Forelimb muscle (tissue), 1 donor: ENCODE measurements around the gene ZNF558. TPM values are rescaled to one million over a fixed set of nuclear protein-coding genes. Genes with fewer than 3 reads are reported as not detected.

ENCODE experiments used
- DNase-seq: peaks from one replicate; pipeline ENCODE4 v3.0.0-alpha.2; 2013; ENCODE audit warnings: low read depth
- polyA plus RNA-seq: library from polyadenylated mRNA; unstranded; fragments of 120-200 nt; gene quantifications from one replicate; pipeline ENCODE4 v1.2.1, GENCODE V29; 2013; ENCODE audit not compliant: insufficient read length

Gene ZNF558
- polyA plus RNA-seq = 20.6 TPM

DNA sequence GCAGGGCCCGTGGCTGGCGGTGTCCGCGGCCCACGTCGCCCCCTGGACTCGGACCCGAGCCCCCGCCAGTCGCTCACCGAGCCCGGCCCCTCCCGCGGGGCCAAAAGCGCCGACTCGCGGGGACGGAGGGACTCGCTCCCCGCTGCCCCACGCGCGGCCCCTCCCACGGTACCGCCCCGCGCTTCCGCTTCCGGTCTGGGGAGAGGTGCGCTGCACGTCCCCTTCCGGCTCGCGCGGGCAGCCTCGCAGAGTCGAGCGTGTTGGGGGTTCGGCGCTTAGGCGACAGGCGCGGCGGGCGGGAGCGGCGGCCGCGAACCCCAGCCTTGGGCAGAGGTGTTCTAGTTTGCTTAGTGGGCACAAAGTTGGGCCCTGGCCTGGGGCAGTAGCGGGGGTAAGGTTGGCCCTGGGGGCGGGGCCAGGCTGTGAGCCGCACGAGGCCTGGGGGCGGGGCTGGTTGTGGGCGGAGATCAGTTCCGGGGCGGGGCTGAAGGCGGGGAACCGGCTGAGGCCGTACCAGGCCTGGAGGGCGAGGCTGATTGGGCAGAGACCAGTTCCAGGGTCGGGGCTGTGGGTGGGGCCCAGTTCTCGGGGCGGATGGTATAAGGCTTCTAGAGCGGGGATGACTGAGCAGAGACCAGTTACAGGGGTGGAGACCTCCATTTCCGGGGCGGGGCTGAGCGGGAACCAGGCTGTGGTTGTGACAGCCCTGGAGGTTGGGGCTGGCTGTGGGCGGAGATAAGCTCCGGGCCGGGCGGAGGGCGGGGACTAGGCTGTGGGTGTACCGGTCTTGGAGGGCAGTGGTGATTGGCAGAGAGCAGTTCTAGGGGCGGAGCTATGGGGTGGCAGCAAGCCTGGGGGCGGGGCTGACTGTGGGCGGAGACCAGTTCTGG lies at the start of gene ZNF558, which contains the start of gene MBD3L1:
TSS of gene ZNF558 (minus strand) at position 173 of the 890 bp plus-strand sequence. CDS start 9,645 bp downstream, outside the sequence.
TSS of gene MBD3L1 (plus strand) at position 246 of the 890 bp plus-strand sequence. CDS start 10,302 bp downstream, outside the sequence.
- peak; percentile 68 for DNase-seq

DNA sequence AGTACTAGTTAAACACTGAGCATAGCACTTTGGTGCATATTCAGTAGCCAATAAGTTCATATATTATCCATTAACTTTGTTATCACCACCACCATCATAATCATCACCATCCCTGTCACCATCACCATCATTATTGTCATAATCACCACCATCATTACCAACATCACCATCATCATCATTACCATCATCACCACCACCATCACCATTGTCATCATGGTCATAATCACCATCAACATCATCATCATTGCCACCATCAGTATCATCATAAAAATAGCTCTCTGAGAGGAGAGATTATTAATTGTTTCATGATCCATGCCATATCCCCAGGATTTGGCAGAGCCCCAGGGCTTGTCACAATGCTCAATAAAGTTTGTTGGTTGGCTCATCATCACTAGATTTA lies 49.4 kb upstream of the ZNF558 start:
- DNase-seq = no peak

DNA sequence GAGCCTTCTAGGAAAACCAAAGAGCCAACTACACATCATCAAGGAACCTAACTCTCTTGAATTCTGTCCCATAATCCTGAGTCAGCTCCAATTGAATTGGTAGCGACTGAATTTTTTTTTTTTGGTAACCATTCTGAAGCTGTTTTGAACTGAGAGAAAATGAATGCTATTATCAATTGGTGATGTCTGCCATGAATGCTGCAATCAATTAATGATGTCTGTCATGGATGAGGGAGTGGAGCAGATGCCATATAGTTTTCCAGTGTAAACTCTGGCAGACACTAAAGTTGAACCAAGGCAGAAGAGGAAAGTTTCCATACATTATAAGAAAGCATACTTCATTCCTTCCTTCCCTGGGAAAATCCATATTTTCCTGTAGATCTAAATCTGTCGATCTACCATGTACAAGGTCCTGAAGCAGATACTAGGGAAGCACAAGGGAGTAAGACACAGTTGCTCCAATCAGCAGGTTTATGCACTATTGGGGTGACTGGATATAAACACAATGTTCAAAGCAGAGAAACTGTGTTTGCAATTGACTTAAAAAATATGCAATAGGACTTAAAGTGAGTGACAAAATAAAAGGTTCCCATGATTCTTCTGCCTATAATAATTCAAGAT lies 48.9 kb upstream of the ZNF558 start:
- no peak for DNase-seq

DNA sequence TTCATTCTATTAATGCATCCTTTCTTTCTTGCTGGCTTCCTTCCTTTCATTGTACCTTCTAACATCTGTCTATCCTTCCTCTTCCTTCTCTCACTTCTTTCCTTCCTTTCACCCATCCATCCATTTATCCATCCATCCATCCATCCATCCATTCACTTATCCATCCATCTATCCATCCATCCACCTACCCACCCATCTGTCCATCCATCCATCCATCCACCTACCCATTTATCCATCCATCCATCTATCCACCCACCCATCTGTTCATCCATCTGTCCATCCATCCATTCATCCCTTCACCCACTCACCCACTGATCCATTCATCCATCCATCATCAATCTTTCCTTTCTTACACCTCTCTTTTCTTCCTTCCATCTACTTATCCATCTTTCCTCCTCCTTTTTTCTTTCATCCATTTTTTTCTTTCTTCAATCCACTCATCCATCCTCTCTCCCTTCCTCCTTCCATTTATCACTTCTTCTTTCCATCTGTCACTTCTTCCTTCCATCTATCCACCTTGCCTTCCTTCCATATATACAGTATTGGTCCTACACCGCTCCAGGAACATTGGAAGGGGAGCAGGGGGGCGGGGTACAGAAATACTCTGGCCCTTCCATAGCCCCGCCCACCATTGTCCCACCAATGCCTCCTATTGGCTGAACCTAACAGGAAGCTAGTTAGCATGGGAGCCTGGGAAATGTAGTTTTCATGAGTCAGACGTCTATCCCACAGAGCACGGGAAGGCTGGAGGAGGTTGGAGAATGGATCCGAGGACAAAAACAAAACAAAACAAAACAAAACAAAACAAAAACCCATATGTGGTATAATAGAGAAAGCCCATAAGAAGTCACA lies 46.0 kb upstream of the ZNF558 start:
- DNase-seq = no peak

DNA sequence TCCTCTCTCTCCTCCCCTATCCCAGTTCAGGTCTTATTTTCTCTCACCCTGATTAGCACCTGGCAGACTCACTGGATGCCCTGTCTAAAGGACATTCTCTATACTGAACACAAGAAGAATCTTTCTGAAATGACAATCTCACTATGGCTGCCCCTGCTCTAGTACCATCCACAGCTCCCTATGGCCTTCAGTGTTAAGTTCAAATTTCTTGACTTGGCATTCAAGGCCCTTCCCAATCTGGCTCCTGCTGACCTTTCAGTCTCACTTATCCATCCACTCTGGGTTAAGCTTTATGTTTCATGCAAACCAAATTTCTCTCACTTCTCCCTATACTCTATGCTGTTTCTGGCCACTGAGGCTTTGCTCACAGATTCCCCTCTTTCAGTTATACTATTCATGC lies 34.2 kb upstream of the ZNF558 start:
- no peak for DNase-seq

DNA sequence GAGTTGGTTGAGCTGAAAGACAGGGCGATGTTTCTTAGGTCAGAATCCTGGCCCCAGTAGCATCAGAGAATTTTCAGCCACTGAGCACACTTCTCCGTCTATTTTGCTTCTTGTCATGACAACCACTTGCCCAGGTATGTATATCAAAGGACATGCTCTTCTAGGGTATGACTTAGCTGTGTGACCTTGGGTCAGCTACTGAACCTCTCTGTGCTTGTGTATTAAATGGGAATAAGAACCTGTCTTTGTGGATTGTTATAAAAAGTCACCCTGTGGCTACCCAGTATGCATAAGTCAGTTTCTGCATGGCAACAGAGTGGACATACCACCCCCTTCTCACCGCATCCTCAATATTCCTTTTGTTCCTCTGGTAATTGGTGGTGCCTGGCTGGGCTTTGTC lies 26.2 kb upstream of the ZNF558 start:
- no peak for DNase-seq

DNA sequence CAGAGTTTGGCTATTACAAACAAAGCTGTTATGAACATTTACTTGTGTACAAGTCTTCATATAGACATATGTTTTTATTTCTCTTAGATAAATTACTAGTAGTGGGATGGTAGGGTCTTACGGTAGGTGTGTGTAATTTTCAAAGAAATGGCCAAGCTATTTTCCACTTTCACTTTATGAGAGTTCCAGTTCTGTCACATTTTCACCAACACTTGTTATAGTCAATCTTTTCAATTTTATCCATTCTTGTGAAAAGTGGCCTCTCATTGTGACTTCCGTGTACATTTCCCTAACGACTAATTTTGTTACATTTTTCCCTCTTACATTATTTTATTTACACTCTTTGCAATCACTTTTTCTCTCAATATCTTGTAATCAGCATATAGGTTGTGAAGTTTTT lies 18.4 kb upstream of the ZNF558 start:
- no peak for DNase-seq

DNA sequence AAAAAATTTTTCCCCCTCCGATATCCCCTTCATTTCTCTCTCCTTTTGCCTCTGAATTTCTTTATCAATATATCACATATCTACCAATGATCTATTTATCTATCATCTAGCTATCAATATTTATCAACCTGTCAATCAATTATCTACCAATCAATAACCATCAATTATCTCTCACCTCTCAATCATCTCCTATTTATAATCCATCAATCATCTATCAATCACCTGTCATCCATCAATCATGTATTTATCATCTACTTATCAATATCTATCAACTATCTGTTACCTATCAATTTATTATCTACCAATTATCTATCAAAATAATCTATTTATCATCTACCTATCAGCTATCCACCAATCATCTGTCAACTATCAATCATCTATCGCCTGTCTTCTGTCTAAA lies 17.1 kb upstream of the ZNF558 start:
- DNase-seq = no peak

DNA sequence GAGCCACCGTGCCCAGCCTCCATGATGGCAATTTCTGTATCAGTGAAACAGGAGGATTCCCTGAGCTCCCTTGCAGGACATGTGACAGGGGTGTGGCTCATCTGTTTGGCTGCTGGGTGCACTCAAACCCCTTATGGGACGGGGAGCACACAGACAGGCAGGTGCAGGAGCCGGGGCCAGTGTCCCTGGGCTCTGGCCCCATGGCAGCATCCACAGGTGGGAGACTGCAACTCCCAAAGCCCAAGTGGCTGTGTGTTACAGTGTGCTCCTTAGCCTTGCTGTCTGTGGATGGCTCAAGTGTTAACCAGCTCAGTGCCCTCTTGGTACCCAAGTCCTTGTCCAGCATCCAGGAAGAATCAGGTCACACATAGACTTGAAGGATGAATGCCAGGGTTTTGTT lies 14.7 kb upstream of the ZNF558 start:
- no peak for DNase-seq

DNA sequence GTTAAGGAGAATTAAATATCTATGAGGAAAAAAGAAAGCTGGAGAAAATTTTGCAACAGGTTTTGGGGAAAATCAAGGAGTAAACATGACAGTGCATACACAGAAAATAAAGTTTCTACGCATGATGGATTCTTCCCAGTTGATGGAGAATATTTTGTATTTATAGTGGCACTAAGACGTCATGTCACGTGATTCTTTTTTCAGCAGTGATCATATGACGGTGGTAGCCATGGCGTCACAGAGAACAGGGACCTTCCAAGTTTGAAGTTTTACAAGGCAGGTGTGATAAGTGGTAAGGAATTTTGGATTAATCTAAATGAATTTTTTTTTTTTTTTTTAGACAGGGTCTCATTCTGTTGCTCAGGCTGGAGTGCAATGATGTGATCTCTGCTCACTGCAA lies 8.6 kb upstream of the ZNF558 start:
- no peak for DNase-seq

DNA sequence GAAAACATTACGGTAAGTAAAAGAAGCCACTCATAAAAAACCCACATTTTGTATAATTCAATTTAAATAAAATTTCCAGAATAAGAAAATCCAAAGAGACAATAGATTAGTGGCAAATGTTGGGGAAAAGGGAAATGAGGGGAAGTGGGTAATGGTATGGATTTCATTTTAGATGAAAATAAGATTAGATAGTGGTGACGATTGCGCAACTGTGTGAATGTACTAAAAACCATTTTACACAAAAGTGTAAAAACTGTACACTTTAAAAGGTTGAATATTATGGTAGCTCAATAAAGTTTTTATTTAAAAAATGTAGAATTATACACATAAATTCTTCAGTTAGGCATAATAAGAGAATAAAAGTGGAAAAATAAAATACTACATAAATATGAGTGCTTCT lies 3.8 kb upstream of the ZNF558 start:
- no peak for DNase-seq

DNA sequence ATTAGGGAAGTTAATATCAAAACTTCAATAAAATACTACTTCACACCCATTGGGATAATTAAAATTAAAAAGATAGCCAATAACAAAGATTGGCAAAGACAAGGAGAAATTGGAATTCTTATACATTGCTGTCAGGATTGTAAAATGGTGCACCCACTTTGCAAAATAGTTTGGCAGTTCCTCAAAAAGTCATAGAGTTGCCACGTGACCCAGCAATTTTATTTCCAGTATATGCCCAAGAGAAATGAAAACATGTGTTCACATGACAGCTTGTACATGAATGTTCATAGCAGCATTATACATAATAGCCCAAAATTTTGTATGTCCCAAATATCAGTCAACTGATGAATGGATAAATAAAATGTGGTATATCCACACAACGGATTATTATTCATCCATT lies 3.3 kb upstream of the ZNF558 start:
- DNase-seq = no peak

DNA sequence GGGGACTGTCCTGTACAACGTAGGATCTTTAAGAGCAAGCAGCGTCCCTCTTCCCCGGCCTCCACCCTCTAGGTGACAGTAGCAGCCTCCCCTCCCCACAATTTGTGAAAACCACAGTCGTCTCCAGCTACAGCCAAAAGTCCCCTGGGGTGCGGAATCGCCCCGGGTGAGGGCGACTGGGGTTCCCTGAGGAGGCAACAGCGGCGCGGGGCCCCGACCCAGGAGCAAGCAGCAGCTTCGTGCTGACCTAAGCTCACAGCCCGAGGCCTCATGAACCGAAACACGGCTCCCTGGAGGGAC lies 322 bp downstream of the ZNF558 start:
- DNase-seq = no peak

DNA sequence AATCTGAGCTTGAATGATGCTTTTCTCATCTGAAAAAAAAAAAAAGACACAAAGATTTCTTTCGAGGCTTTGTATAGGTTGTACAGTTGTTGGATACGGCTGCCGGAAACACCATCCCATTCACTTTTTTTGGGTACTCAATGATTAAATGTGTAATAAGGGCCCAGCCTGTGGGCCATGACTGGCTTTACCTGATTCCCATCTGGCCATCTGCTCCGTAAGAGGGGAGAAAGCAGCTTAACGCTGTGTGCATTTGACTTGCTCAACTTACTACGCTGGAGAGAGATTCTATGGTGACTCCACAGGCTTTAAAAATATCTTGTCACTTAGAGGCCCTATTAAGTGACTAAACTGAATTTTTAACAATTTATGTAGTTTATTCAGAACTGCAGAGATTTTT lies 731 bp downstream of the ZNF558 start:
- DNase-seq = no peak

DNA sequence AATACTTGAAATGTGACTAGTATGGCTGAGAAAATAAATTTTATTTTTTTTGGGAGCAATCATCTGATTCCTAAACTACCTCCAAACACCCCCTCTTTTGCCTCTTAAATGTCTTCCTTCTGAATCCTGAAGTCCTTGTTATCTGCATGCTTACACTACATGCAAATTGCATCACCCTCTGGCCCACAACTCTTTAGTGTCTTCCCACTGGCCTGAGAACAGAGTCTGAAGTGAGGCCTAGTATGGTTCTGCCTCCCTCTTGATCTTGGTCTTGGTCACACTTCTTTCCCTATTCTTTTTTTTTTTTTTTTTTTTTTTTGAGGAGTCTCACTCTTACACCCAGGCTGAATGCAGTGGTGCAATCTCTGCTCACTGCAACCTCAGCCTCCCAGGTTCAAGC lies 4.8 kb downstream of the ZNF558 start:
- no peak for DNase-seq

DNA sequence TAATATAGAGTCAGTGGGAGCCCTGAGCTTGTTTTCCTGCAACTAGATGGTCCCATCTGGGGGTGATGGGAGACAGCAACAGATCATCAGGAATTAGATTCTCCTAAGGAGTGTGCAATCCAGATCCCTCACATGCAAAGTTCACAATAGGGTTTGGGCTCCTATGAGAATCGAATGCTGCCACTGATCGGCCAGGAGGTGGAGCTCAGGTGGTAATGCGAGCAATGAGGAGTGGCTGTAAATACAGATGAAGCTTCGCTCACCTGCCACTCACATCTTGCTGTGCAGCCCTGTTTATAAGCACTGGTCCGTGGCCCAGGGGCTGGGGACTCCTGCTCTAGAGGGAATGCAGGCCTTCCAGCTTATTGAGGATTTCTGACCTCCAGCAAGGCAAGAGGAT lies 5.7 kb downstream of the ZNF558 start:
- DNase-seq = no peak

DNA sequence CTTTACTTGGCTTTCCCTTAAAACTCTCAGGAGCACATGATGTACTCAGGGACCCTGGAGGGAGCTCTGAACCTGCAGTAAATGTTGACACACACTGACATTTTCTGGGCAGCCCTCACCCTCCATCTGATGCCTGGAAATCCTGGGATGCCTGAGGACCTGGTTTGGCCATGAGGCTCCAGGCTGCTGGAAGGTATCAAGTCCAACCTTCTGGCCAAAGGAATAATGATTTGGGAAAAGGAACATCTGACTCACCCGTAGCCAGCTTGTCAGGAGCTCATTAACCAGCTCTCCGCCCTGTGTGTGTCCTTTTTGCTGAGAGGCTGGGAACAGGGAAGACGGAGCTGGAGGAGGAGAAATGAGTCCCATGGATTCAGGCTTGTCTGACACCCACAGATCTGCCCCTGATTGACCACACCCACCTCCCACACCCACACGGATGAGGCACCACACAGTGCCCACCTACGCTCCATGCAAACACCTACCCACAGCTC lies 10.3 kb downstream of the ZNF558 start:
- DNase-seq = no peak

DNA sequence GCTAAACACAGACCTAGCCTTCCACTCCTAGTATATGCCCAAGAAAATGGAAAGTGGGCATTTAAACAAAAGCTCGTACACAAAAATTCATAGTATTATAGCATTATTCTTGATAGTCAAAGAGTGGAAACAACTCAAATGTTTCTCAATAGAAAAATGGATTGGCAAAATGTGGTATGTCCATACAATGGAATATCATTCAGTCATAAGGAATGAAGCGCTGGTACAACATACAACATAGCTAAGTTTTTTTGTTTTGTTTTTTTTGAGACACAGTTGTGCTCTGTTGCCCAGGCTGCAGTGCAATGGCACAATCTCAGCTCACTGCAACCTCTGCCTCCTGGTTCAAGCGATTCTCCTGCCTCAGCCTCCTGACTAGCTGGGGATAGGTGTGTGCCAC lies 11.9 kb downstream of the ZNF558 start:
- DNase-seq = no peak

DNA sequence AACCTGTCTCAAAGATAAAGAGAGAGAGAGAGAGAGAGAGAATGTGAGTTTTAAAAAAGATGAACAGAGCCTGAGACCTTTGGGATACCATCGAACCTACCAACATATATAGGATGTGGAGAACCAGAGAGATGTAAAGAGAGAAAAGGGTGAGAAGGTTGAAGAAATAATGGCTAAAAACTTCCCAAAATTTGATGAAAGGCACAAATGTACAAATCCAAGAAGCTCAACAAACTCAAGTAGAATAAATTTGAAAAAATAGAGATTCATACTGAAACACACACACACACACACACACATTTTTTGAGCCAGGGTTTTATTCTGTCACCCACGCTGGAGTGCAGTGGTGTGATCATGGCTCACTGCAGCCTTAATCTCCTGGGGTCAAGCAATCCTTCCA lies 16.3 kb downstream of the ZNF558 start:
- DNase-seq = no peak

DNA sequence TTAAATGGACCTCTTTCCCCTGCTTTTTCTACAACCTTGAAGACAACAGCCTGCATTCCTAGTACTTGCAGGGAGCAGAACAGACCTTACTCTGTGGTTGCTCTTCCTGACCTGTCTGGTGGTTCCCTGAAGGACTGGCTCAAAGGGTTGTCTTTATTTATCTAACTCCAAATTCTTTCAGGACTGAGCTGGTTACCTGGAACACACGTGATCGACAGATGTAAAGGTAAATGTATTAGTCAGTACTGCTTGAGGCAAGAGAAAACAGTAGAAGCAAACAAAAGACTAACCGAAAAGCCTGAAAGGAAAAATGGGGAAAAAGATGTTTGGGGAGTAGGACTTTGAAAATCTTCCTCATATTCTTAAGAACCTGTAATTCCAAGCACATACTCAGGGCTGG lies 17.9 kb downstream of the ZNF558 start:
- DNase-seq = no peak

DNA sequence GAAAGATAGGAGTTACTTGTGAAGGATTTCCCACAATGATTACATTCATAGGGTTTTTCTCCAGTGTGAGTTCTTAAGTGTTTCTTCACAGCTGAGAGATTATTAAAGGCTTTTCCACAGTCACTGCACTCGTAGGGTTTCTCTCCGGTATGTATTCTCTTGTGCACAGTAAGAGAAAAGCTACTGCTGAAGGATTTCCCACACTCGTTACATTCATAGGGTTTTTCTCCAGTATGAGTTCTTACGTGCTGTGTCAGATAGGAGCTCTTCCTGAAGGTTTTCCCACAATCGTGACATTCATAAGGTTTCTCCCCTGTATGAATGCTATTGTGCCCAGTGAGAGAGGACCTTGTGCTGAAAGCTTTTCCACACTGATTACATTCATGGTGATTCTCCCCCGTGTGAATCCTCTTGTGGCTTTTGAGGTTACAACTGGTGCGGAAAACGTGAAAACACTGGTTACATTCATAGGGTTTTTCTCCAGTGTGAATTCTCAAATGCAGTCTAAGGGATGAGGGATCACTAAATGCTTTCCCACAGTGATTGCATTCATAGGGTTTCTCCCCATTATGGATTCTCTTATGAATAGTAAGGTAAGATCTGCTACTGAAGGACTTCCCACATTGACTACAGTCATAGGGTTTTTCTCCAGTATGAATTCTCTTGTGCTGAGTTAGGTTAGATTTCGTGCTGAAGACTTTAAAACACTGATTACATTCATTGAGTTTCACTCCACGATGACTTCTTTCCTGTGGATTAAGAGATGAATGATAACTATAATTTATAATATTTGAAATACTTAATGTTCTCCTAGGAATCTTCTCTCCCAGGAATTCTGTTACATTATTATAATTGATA lies 20.6 kb downstream of the ZNF558 start:
- no peak for DNase-seq
